Kidney (tissue), 14 donors: ENCODE results near the gene PTN. TPM values are rescaled to one million over a fixed set of nuclear protein-coding genes. Genes with fewer than 3 reads are reported as not detected.

Source experiments
- DNase-seq, 5 donors: peaks; one replicate each; pipeline ENCODE4 v3.0.0-alpha.2; 2013 to 2020
- FAIRE-seq: peaks from 2 replicates; lab custom pipeline; 2012; peaks lifted over from hg19 to GRCh38; lab: Jason Lieb, UNC
- H3K27ac ChIP-seq, 2 donors: one replicate each; pipeline ENCODE4 v1.7.0; 2013; ENCODE audit warnings: low read depth in 2 of 2, low read length in 2 of 2, inconsistent platforms in 1 of 2
- H3K27me3 ChIP-seq: one replicate; pipeline ENCODE4 v1.7.1; 2013; ENCODE audit warnings: low read length, inconsistent platforms; ENCODE audit not compliant: control insufficient read depth, insufficient read depth
- H3K36me3 ChIP-seq, 3 donors: one replicate each; pipeline versions ENCODE4 v1.7.0 to v1.7.1; 2013; ENCODE audit warnings: low read length in 3 of 3, control low read depth in 1 of 3, inconsistent platforms in 1 of 3; ENCODE audit not compliant: insufficient read depth in 3 of 3, control insufficient read depth in 2 of 3
- H3K4me1 ChIP-seq, 3 donors: one replicate each; pipeline versions ENCODE4 v1.7.0 to v1.7.1; 2013; ENCODE audit warnings: low read length in 3 of 3, inconsistent platforms in 1 of 3, low read depth in 1 of 3; ENCODE audit not compliant: control insufficient read depth in 2 of 3, insufficient read depth in 2 of 3
- H3K4me3 ChIP-seq, 3 donors: one replicate each; pipeline versions ENCODE4 v1.7.0 to v1.8.1; 2013; ENCODE audit warnings: low read length in 3 of 3, control low read depth in 1 of 3, inconsistent platforms in 1 of 3
- H3K9ac ChIP-seq, 3 donors: one replicate each; pipeline versions ENCODE4 v1.7.0 to v1.7.1; 2013; ENCODE audit warnings: low read length in 3 of 3, control low read depth in 1 of 3, inconsistent platforms in 1 of 3
- H3K9me3 ChIP-seq, 3 donors: one replicate each; pipeline versions ENCODE4 v1.7.0 to v1.7.1; 2013; ENCODE audit warnings: low read length in 3 of 3, control low read depth in 1 of 3, inconsistent platforms in 1 of 3; ENCODE audit not compliant: control insufficient read depth in 2 of 3, insufficient read depth in 1 of 3
- intact Hi-C: fragments of 100-400 bp; cut with DNase I; formaldehyde crosslinking; loops from one replicate; pipeline ENCODE4 v1.11.1; 2022
- polyA plus RNA-seq: library from polyadenylated mRNA; stranded (reverse); fragments of 350-450 nt; fragmentation: Illumina TruSeq; extraction: RNeasy Lipid Tissue Mini Kit (QIAGEN cat#74804); gene quantifications from one replicate; pipeline ENCODE4 v1.2.3, GENCODE V29; 2014; ENCODE audit warnings: low read depth, low replicate concordance; ENCODE audit not compliant: insufficient read depth
- total RNA-seq: library from RNA; stranded (reverse); fragmentation: NEBNext Ultra II Directional; extraction: Animal tissue kit (Norgen Biotek cat#: 25700); gene quantifications from one replicate; pipeline ENCODE4 v1.2.1, GENCODE V29; 2021
- TF ChIP-seq, protein P1 (sequence below): IDR thresholded peaks from 3 replicates; pipeline ENCODE4 v1.5.1; 2012; ENCODE audit warnings: mild to moderate bottlenecking, moderate library complexity, borderline replicate concordance; ENCODE audit not compliant: insufficient read depth; ENCODE audit errors: extremely low read depth
- donor health status: control.
- donor health status: control.
- donor health status: control.
- donor health status: control.
- donor health status: control.
- donor health status: DM: yes; HTN: yes; CAD: no.
- donor health status: Normal renal cell carcinoma (clear cell type).

Gene PTN
- total and polyA plus RNA-seq, 2 donors from 2014 or later, result 12.0 to 17.2 TPM

DNA sequence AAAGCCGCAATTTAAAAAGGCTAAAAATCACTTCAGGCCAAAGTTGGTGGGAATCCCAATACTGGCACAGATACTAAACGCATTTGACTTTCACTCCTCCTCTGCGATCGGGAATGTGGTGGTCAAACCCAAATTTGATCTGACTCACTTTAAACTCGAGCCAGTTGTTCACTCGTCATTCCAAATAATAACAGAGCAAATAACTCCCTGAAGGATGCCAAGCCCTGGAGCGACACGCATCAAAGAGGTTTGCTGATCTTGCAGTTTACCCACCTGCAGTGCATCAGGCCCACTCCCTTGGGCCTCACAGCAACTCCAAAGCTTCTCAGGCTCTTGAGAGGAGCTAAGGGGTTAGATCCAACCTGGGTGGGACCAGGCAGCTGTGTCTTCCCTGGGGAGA lies 12.2 kb downstream of the PTN start:
- H3K4me3 ChIP-seq, result no peak overlapping the region
- no peak overlapping the region for H3K27ac ChIP-seq
- no peaks in the 10 kb centered on the region for H3K9me3 ChIP-seq
- intact Hi-C loops, result no loop called here
- H3K4me1 ChIP-seq, result no peaks in the 10 kb centered on the region
- TF ChIP-seq, protein P1, sequence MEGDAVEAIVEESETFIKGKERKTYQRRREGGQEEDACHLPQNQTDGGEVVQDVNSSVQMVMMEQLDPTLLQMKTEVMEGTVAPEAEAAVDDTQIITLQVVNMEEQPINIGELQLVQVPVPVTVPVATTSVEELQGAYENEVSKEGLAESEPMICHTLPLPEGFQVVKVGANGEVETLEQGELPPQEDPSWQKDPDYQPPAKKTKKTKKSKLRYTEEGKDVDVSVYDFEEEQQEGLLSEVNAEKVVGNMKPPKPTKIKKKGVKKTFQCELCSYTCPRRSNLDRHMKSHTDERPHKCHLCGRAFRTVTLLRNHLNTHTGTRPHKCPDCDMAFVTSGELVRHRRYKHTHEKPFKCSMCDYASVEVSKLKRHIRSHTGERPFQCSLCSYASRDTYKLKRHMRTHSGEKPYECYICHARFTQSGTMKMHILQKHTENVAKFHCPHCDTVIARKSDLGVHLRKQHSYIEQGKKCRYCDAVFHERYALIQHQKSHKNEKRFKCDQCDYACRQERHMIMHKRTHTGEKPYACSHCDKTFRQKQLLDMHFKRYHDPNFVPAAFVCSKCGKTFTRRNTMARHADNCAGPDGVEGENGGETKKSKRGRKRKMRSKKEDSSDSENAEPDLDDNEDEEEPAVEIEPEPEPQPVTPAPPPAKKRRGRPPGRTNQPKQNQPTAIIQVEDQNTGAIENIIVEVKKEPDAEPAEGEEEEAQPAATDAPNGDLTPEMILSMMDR, result no peak
- FAIRE-seq, result no peak
- no peak overlapping the region for H3K9ac ChIP-seq
- DNase-seq, result peak in 1 of 5 donors; percentile 15
- H3K27me3 ChIP-seq, result no peaks in the 10 kb centered on the region
- H3K36me3 ChIP-seq, result no peaks in the 10 kb centered on the region

DNA sequence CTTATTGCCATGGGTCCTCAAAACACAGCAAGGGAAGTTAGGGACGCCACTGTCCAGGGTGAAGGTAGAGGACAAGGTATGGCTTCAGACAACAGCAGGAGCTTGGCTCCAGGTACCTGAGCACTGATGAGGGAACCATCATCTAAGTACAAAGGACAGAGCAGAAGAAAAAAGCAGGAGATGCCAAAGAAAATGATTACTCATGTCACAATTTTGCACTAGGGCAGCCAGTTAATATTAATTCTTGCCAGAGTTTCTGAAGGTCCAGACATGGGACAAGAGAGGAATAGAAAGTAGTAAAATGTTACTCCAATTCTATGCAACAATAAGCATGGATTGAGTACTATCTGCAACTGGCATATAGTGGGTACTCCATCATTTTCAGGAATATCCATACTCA lies 14.1 kb downstream of the PTN start:
- no peak overlapping the region for H3K27ac ChIP-seq
- H3K27me3 ChIP-seq, result no peaks in the 10 kb centered on the region
- TF ChIP-seq, protein P1, result no peak
- no peaks in the 10 kb centered on the region for H3K4me1 ChIP-seq
- intact Hi-C loops, result no loop called here
- no peak overlapping the region for H3K9ac ChIP-seq
- DNase-seq (no peak), FAIRE-seq (no peak)
- H3K36me3 ChIP-seq, result no peaks in the 10 kb centered on the region
- H3K9me3 ChIP-seq, result no peaks in the 10 kb centered on the region
- H3K4me3 ChIP-seq, result no peak overlapping the region

DNA sequence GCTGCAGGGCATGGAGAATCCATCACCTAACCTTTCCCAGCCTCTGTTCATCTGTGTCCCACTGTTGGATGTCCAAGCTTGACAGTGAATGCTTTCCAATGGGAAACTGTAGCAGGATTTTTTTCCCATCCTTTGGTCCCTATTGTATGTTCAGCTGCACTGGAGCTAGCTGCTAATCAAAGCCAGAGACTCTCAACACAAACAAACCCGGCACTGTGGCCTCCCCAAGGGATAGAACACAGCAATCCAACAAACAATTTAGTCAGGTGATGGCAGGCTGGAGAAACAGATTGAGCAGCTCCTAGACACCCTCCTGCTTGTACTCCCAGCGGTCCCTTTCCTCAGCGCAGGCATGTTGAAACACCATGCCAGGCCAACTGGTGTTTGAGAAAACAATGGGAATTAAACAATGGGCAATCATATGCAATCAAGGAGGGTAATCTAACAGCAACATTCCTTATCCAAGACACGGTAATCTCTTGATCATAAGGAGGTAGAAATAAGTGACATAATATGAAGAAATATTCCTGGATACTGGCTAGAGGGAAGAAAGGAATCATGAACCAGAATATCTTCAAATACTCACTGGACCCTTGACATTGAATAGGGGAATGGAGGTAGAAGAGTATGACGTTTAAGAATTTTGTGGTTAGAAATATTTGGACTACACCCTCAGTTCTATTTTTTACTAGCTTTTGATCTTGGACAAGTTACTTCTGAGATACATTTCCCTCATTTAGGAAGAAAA lies 15.0 kb downstream of the PTN start:
- Histone ChIP-seq H3K9ac (no peak overlapping the region), H3K4me1 (no peaks in the 10 kb centered on the region), H3K9me3 (no peaks in the 10 kb centered on the region), H3K36me3 (no peaks in the 10 kb centered on the region), H3K27ac (no peak overlapping the region), H3K27me3 (no peaks in the 10 kb centered on the region), H3K4me3 (no peak overlapping the region)
- no peak for DNase-seq
- intact Hi-C loops, result no loop called here
- FAIRE-seq, result no peak
- TF ChIP-seq, protein P1, result no peak

DNA sequence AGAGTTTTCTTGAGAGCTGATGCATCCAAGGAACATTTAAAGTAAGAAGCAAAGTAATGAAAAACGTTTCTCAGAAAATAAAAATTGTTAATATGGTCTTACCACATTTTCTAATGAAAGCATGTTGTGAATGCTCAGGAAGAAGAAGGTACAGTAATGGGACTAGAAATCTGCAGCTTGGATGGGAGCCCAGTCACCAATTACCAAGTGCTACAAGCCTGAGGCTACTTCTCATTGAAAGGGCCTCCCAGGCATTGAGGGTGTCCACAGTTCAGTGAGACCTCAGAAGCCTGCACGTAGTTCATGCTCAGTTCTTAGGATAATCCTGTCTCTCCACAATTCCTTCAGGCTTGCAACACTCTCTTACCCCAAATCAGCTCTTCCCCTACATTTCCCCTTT lies 17.6 kb downstream of the PTN start:
- intact Hi-C loops, result no loop called here
- Histone ChIP-seq H3K4me1 (no peaks in the 10 kb centered on the region), H3K9ac (no peak overlapping the region), H3K9me3 (no peaks in the 10 kb centered on the region), H3K27me3 (no peaks in the 10 kb centered on the region), H3K4me3 (no peak overlapping the region), H3K36me3 (no peaks in the 10 kb centered on the region), H3K27ac (no peak overlapping the region)
- no peak for DNase-seq
- FAIRE-seq, result no peak
- TF ChIP-seq, protein P1, result no peak
